ENCODE measurements around the gene DNAJC1.
"Not testable (repeated sequence)": the region's sequence is repeated elsewhere in the genome, so short reads cannot be mapped to it uniquely, and the experiment has no call there.

DNAJC1 gene

GRCh38 chr10:22030421-22030820, 26.9 kb upstream of the DNAJC1 start:
- no peak for DNase-seq (ENCODE audit: low read depth, low spot score)
- TF ChIP-seq FOXP2 (optimal IDR thresholded peaks at IDR 0.05; ENCODE audit: control extremely low read depth, extremely low read length, insufficient read depth) (no peak), POLR2AphosphoS5 (IDR thresholded peaks at IDR 0.05; ENCODE audit: borderline replicate concordance, low read depth, low read length) (no peak), EZH2 (IDR thresholded peaks at IDR 0.05) (no peak)
- H3K9ac ChIP-seq (ENCODE audit: insufficient read length), result no peak overlapping the region
- no peaks in the 10 kb centered on the region for H3K9me3 ChIP-seq (ENCODE audit: low read depth, low read length)
- H3K4me3 ChIP-seq, result no peak overlapping the region
- no peaks in the 10 kb centered on the region for H3K36me3 ChIP-seq (ENCODE audit: insufficient read depth, low read length)
- no peak overlapping the region for H3K27ac ChIP-seq

DNA sequence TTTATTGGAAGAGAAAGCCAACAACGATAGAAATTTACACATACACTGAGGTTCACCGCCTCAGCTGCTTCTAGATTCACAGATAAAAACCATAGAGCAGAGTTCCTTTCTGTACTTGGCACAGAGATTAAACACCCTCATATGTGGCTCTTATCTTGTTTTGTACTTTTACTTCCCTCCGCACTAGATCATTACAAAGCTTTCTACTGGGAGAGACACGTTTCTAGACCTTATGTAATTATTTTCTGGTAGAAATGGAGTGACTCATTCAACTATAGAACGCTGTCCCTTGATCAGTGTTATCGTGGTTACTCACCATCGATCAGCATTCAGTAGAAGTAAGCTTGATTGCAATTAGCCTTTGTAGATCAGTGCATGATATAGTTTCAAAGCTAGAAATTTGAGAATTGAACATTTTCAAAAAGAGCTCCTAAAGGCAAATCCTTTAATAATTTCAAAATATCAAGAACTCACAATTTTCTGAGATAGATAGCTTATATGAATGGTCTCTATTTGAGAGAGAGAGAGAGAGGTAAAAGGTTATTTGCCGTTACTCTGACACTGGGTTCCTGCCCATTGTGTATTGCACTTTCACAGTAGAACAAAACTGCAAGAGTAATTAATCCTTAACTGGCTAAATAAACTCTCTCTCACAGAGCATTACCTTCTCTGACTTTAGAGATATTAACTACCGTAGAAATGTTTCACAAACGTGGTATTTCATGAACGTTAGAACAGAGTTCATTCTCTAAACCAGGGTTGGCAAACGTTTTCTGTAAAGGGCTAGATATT, 26.1 kb upstream of the DNAJC1 start:
- Histone ChIP-seq H3K27ac (no peak overlapping the region), H3K36me3 (ENCODE audit: insufficient read depth, low read length) (no peaks in the 10 kb centered on the region), H3K9ac (ENCODE audit: insufficient read length) (no peak overlapping the region), H3K9me3 (ENCODE audit: low read depth, low read length) (no peaks in the 10 kb centered on the region), H3K4me3 (no peak overlapping the region)
- no peak for DNase-seq (ENCODE audit: low read depth, low spot score)
- TF ChIP-seq EZH2 (IDR thresholded peaks at IDR 0.05) (no peak), POLR2AphosphoS5 (IDR thresholded peaks at IDR 0.05; ENCODE audit: borderline replicate concordance, low read depth, low read length) (no peak), FOXP2 (optimal IDR thresholded peaks at IDR 0.05; ENCODE audit: control extremely low read depth, extremely low read length, insufficient read depth) (no peak)

DNA sequence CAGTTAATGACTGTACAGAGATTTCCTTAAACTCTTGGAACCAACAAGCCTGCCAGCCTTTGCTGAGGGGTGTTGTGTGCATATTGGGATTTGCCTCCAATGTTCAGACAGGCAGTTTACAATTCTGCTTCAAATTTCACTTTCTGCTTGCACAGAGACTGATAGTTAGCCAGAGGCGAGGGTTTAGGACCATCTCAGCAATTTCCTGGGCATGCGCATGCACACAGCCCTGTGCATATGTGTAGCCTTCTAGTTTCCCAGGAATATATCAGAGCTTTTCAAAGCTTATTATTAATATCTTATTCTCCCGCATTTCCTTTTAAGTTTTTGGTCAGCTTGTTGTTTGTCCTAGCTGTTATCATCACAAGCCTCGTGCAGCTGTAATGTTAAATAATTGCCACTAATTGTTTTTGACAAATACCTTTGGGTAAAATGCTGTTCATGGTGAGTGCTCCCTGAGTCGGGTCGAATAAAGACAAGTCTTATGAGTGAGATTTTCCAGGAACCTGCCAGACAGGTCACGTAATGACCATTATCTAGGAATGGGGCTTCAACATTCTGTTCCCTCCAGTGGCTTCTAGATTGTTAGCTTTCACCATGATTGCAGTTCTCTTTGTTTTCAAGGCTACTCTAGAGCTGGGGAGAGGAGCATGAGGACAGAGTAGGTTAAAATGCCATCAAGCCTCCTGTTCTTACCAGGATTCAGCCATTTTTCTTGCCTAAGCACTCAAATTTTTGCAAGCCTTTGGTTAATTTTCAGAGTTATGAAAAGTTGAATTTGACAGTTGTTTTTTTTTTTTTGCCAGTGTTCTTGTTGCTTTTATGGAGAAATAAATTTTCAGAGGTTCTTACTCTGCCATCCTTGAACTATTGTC, 24.1 kb upstream of the DNAJC1 start:
- H3K36me3 ChIP-seq (ENCODE audit: insufficient read depth, low read length), result no peaks in the 10 kb centered on the region
- TF ChIP-seq FOXP2 (optimal IDR thresholded peaks at IDR 0.05; ENCODE audit: control extremely low read depth, extremely low read length, insufficient read depth) (no peak), POLR2AphosphoS5 (IDR thresholded peaks at IDR 0.05; ENCODE audit: borderline replicate concordance, low read depth, low read length) (no peak), EZH2 (IDR thresholded peaks at IDR 0.05) (no peak)
- no peak overlapping the region for H3K9ac ChIP-seq (ENCODE audit: insufficient read length)
- no peaks in the 10 kb centered on the region for H3K9me3 ChIP-seq (ENCODE audit: low read depth, low read length)
- no peak overlapping the region for H3K4me3 ChIP-seq
- H3K27ac ChIP-seq, result no peak overlapping the region
- no peak for DNase-seq (ENCODE audit: low read depth, low spot score)

DNA sequence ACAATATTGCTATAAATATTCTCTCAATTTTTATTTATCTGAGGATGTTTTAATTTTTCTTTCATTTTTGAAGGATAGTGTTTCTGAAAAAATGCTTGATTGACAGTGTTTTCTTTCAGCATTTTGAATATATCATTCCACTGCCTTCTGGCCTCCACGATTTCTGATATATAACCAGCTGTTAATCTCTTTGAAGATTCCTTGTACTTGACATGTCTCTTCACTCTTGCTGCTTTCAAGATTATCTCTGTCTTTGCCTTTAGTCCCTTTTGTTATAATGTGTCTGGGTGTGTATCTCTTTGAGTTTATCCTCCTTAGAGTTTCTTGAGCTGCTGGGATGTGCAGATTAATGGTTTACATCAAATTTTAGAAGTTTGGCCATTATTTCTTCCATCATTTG, 22.8 kb upstream of the DNAJC1 start:
- Histone ChIP-seq H3K4me3 (no peak overlapping the region), H3K9ac (ENCODE audit: insufficient read length) (no peak overlapping the region)
- DNase-seq (ENCODE audit: low read depth, low spot score), result no peak

GRCh38 chr10:22023508-22023907, 20.0 kb upstream of the DNAJC1 start:
- no peak for DNase-seq (ENCODE audit: low read depth, low spot score)
- Histone ChIP-seq H3K9ac (ENCODE audit: insufficient read length) (no peak overlapping the region), H3K4me3 (no peak overlapping the region), H3K27ac (no peak overlapping the region), H3K9me3 (ENCODE audit: low read depth, low read length) (no peaks in the 10 kb centered on the region), H3K36me3 (ENCODE audit: insufficient read depth, low read length) (no peaks in the 10 kb centered on the region)
- TF ChIP-seq FOXP2 (optimal IDR thresholded peaks at IDR 0.05; ENCODE audit: control extremely low read depth, extremely low read length, insufficient read depth) (no peak), EZH2 (IDR thresholded peaks at IDR 0.05) (no peak), POLR2AphosphoS5 (IDR thresholded peaks at IDR 0.05; ENCODE audit: borderline replicate concordance, low read depth, low read length) (no peak)

More for the DNA sequence above, 22.8 kb upstream of the DNAJC1 start:
- no peak for TF ChIP-seq EZH2 (IDR thresholded peaks at IDR 0.05)
- TF ChIP-seq FOXP2 (optimal IDR thresholded peaks at IDR 0.05; ENCODE audit: control extremely low read depth, extremely low read length, insufficient read depth), result no peak
- no peak for TF ChIP-seq POLR2AphosphoS5 (IDR thresholded peaks at IDR 0.05; ENCODE audit: borderline replicate concordance, low read depth, low read length)
- no peaks in the 10 kb centered on the region for H3K9me3 ChIP-seq (ENCODE audit: low read depth, low read length)
- H3K36me3 ChIP-seq (ENCODE audit: insufficient read depth, low read length), result no peaks in the 10 kb centered on the region
- H3K27ac ChIP-seq, result no peak overlapping the region

DNA sequence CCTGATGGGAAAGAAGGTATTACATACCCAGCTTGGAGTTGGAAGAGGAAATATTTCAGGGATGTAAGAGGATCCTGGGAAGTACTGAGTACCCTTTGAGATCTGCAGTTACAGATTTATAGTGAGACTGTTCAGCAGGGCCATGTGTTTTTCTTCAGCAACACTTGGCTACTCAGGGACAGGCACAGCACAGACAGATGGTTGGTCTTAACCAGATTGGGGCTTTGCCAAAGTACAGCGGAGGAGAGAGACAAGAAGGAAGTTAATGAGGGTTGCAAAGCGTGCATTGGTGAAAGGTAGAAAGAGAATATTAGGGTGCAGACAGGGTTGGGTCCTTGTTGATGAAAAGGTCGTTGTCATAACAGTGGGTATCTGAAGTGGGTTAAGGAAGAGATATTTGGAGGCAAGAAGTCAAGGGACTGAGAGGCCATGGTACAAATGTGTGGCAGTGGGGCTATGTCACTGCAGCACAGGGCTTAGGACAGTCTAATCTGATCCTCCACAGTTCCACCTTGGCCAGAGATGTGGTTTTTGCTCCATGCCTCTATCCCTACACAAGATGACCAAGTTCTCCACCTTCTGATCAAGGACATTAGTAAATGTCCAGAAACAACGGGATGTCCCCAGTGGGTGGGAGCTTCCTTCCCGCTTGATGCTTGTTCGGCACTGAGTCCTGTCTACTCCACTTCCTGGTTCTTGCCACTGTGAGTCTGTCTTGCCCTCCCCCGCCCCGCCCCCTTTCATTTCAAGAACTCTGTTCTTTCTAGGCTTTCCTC, 18.9 kb upstream of the DNAJC1 start:
- no peak overlapping the region for H3K4me3 ChIP-seq
- no peaks in the 10 kb centered on the region for H3K9me3 ChIP-seq (ENCODE audit: low read depth, low read length)
- H3K9ac ChIP-seq (ENCODE audit: insufficient read length), result no peak overlapping the region
- DNase-seq (ENCODE audit: low read depth, low spot score), result no peak
- H3K27ac ChIP-seq, result no peak overlapping the region
- no peak for TF ChIP-seq POLR2AphosphoS5 (IDR thresholded peaks at IDR 0.05; ENCODE audit: borderline replicate concordance, low read depth, low read length)
- H3K36me3 ChIP-seq (ENCODE audit: insufficient read depth, low read length), result no peaks in the 10 kb centered on the region

DNA sequence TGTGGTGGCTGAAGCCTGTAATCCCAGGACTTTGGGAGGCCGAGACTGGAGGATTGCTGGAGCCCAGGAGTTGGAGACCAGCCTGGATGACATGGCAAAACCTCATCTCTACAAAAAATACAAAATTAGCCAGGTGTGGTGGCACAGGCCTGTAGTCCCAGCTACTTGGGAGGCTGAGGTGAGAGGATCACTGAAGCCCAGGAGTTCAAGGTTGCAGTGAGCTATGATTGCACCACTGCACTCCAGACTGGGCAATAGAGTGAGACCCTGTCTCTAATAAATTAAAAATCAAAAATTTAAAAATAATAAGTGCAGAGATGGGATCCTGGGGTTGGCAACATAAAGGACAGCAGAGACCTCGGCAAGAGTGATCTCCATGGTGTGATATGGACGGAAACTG, 17.6 kb upstream of the DNAJC1 start:
- not testable (repeated sequence) for H3K9ac ChIP-seq (ENCODE audit: insufficient read length); H3K36me3 ChIP-seq (ENCODE audit: insufficient read depth, low read length); H3K4me3 ChIP-seq; DNase-seq (ENCODE audit: low read depth, low spot score); H3K9me3 ChIP-seq (ENCODE audit: low read depth, low read length); H3K27ac ChIP-seq

DNA sequence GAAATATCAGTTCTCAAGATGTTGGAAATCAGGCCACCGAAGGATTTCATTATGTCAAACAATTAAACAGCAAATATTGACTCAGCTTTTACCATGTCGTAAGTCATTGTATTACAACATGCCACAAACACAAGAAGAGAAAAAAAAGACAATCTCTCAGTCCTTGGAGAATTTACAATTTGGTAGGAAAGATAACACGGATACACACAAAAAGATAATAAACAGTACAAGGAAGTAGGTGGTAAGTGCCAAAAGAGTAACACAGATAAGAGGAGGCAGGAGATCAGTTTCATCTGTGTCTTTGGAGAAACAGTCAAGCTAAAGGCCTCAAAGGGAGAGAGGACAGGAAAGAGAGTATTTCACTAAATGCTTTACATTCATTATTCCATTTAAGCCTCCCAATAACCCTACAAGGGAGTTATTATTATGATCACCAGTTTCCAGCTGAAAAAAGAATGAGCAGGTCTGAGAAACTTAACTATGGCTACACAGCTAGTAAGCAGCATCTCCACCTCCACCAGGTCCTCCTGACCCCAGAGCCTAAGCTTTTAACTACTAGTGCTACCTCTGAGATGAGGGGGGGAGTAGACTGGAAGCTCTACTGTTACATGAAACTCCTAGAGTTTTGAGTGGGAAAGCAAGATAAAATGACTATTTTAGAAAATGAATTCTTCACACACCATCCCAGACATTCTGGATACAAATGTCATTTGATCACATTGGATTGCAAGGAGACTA, 13.9 kb upstream of the DNAJC1 start:
- Histone ChIP-seq H3K9me3 (ENCODE audit: low read depth, low read length) (no peaks in the 10 kb centered on the region), H3K4me3 (no peak overlapping the region), H3K36me3 (ENCODE audit: insufficient read depth, low read length) (no peaks in the 10 kb centered on the region), H3K9ac (ENCODE audit: insufficient read length) (no peak overlapping the region), H3K27ac (no peak overlapping the region)
- no peak for TF ChIP-seq FOXP2 (optimal IDR thresholded peaks at IDR 0.05; ENCODE audit: control extremely low read depth, extremely low read length, insufficient read depth)
- no peak for TF ChIP-seq POLR2AphosphoS5 (IDR thresholded peaks at IDR 0.05; ENCODE audit: borderline replicate concordance, low read depth, low read length)
- no peak for TF ChIP-seq EZH2 (IDR thresholded peaks at IDR 0.05)
- DNase-seq (ENCODE audit: low read depth, low spot score), result no peak
